Left forelimb (tissue), 1 donor: ENCODE data around the gene MSMP.

ENCODE experiments used
- DNase-seq: peaks from one replicate; pipeline ENCODE4 v3.0.0-alpha.2; 2018; ENCODE audit warnings: low spot score

The MSMP gene, protein sequence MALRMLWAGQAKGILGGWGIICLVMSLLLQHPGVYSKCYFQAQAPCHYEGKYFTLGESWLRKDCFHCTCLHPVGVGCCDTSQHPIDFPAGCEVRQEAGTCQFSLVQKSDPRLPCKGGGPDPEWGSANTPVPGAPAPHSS

DNA sequence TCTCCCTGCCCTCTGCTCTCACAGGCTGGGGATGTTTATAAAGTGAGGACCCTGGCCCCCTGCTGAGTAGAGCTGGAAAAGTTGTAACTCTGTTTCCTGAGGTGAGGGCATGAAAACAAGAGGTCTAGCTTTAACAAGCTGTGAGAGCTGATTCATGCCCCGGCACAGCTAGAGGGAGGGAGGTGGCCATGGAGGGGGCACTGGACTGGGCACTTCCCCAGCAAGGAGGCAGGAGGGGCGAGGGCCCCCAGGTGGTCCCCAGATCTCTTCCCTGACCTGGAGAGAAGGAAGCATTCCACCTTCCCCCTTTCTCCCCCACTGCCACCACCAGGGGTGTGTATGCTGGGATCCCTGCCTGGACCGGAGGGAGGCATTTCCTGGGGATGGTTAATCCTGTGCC is at the start of gene MSMP:
MSMP (minus strand) TSS at position 13 of the 400 bp plus-strand sequence. CDS start 147 bp downstream, outside the sequence.
- no peak for DNase-seq

DNA sequence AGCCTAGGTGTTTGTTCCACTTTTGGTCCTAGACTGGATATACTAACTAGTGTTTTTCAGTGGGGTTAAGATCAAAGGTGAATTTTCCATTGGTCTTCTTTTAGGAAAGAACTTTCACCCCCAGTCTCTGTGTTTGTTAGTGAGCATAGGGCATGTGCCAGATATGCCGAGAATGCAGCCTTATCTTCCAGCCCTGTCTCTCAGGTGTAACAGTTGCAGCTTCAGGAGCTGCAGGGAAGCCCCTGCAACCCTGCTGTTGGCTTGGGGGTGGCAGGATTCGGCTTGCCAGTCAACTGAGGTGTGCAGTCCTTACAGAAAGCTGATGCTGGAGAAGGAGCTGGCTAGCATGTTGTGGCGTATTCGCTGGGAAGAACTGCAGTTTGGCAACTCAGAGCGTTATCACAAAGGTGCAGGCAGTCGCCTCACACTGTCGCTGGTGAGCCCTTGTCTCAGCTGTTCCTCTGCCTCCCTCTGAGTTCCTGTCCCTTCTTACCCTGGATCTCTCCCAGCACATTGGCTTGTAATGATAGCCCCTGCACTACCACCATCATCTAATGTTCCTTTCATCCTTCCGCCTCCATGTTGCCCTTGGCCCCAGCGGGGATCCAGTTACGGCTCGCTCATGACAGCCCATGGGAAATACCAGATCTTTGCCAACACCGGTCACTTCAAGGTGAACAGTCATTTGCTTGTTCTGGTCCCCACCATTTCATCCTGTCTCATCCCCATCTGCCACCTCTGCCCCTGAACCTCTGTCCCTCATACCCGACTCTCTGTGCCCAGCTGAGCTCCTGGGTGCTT is 47.5 kb upstream of the MSMP start:
- DNase-seq: no peak

DNA sequence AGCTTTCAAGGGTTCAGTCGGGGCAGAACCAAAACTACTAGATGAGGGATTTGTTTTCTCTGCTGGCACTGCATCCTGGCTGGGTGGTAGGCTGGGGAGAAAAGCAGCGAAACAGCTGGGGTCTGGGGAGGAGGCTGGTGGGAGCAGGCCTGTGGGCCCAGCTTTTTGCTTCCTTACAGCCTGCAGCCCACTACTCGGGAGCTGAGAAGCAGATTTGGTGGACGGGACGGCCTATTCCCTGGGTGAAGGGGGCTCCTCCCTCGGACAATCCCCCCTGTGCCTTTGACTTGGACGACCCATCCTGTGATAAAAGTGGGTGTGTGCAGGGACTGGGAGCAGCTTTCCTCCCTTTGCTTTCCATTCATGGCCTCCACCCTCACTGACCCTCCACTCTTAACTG is 46.5 kb upstream of the MSMP start:
- DNase-seq: no peak

DNA sequence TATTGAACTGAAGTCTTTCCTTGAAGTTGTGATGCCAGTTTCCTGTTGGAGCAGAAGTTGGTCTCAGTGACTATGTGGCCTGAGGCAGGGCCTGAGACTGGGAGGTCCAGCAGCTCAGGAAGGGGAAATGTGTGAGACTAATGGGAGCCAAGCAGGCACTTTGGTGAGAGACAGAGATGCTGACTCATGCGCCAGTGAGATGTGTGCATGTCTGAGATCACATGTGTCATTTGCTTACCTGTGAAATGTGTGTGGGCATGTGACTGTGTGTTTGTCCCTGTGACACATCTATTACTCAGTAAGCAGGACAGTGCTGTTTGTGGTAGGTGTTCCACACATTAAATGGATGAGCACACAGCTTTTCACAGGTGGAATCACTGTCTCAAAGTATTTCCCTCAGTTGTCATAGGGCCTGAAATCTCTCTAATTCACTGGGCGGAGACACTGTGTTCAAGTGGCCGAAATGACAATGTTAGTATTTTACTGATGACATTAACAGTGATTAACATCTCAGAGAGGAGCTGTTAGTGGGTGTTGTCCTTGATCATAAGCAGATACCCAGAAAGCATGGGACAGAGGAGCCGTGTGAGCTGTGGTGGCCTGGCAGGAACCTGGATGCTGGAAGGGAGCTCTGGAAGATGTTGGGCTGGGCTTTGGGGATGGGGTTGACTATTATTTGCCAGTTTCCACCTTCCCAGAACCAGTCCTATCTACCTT is 44.7 kb upstream of the MSMP start:
- no peak for DNase-seq

DNA sequence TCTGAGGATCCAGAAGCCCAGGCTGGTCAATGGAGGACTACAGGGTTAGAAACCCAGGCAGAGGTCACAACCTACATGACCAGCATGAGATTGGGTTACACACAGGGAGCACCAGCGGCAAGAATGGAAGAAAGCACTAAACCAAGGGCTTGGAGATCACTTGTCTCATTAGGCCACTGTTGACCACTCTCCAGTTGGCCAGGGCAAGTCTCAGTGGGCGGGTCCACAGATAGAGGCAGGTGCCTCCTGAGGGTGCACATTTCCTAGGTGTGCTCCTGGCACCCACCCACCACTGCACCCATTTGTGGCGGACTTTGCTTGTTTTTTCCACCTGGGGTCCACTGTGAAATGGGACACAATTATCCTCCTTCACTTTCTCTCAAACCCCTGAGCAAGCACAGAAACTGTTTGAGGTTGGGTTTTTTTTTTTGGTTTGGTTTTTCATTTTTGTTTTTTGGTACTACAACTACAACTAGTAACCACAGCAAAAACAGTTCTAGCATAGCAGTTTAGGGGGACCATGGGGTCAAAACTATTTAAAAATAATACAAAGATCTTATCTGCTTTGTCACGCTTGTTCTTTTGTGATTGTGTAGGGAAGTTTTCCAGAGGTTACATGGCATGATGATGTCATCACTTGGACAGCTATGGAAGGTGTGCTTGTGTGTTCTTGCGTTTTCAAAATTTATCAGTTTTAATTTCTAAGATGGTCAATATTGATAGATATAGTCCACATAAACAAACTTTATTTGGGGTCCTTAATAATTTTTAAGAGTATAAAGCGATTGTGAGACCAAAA is 43.4 kb upstream of the MSMP start:
- no peak for DNase-seq

DNA sequence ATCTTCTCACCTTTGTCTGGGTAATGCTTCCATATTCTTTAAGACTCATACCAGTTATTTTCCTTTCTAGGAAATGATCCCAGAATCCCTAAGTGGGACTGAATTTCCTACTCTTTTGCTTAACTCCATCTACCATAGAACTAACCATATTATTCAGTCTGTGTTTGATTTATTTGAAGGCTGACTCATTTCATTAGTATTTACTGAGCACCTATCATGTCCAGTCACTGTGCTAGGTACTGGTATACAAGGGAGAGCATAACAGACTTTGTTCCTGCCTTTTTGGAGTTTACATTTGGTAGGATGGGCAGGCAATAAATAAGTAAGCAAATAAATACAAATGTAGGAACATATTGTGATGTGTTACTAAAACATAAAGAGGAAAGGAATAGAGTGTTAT is 41.6 kb upstream of the MSMP start:
- no peak for DNase-seq

DNA sequence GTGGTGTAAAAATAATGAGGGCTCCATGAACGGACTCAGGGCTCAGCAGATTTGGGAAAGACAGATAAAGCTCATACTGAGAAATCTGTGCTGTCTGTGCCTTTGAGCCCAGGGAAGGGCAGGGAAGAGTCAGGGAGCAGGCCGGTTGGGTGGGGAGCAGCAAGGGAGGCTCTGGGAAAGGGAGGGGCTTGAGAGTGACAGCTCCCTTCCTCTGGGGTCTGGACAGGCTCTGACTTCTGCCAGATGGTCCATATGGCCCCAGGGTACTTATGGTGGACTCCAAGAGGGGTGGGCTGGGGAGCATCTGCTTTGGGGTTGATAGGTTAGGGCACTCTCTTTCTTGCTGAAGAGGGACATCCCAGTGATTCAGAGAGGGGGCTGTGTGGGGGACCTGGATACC is 39.4 kb upstream of the MSMP start:
- DNase-seq: no peak

DNA sequence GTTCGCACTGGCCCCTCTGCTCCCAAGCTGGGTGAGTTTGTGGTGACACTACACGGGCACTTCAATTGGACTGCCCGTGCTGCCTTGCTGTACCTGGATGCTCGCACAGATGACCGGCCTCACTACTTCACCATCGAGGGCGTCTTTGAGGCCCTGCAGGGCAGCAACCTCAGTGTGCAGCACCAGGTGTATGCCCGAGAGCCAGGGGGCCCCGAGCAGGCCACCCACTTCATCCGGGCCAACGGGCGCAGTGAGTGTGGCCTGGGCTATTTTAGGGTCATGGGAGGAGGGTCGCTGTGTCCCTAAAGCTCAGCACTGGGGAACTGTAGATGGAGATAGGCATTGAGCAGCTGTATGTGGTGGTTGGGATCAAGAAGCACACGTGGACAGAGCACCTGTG is 38.8 kb upstream of the MSMP start:
- DNase-seq: no peak

DNA sequence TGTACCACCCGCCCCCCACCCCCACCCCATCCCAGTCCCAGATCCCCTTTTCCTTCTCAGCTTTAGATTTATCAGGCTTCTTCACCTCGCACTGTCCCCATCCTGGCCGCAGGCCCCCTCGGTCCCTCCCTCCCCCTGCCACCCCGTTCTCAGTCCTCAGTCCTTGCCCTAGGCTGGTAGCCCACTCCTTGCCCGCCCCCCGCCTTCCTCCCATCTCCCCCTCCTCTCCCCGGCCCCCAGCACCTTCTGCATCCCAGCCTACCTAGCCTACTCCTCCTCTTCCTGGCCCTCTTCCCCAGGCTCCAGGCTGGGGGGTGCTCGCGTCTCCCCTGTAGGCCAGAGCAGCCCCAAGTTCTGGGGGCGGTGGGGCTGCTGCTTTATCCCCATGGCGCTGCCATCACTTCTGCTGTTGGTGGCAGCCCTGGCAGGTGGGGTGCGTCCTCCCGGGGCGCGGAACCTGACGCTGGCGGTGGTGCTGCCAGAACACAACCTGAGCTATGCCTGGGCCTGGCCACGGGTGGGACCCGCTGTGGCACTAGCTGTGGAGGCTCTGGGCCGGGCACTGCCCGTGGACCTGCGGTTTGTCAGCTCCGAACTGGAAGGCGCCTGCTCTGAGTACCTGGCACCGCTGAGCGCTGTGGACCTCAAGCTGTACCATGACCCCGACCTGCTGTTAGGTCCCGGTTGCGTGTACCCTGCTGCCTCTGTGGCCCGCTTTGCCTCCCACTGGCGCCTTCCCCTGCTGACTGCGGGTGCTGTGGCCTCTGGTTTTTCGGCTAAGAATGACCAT is 38.1 kb upstream of the MSMP start:
- no peak for DNase-seq

DNA sequence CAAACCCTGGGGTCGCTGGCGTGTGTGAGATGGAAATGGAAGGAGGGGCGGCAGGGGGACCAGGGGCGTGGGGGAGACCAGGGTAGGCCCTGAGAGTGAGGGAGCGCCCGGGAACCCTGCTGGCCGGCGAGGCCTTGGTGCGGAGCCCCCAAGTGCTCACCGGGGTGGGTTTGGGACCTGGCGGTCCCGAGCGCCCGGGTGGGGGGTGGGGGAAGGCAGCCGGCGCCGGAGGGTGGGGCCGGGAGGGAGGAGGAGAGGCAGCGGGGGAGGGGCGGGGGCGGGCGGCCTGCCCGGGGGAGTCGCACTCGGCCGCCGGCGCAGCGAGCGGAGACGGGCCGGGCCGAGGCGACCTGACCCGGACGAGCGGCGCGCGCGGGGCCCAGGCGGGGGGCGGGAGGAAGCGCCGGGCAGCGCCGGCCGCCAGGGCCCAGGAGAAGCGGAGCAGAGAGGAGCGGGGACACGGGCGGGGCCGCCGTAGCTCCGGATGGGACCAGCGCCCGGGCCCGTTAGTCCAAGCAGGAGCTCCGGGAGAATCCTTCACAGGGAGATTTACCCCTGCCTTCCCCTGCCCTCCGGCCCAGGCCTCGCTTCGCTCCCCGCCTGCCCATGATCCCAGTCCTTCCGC is 37.3 kb upstream of the MSMP start, which contains the start of gene NPR2:
NPR2 (plus strand) TSS at position 295 of the 625 bp plus-strand sequence. CDS start 818 bp downstream, outside the sequence.
- DNase-seq: peak; percentile 77

DNA sequence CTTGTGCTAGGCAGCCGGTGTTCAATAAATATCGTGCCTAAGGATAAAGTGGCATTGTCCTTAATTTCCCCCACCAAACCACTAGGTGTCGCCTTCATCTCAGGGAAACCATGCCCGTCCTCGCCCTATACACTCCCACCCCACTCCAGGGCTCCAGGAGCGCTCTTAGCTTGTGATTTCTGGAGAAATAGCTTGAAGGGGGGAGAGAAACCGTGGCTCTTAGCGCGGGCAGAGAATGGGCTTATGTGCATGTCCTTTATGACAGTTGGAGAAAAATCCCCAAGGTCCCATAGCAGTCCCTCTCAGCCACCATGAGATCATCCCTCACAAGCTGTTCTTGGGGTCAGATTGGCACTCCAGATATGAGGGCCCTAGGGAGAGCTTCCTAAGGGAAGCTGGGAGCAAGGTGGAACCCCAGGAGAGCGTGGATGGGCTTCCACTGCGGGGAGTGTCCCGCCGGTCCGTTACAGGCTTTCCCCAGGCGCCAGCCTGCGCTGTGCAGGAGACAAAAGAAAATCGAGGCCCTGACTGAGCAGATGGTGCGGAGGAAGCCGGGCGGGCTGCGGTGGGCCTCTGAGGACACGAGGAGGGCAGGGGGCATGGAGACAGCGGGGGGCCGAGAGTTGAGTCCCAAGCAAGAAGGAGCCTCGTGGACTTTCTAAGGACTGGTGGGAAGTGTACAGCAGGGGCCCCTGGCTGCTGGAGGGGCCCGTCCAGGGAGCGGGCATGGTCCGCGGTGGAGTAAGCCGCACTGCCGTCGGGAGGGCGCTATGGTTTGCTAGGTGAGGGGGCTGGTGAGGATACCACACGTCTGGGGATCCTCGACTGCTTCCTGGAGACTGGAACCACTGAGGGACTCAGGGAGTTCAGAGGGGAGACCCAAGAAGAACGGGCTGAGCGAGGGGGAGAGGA is 36.6 kb upstream of the MSMP start:
- peak; percentile 81 for DNase-seq

DNA sequence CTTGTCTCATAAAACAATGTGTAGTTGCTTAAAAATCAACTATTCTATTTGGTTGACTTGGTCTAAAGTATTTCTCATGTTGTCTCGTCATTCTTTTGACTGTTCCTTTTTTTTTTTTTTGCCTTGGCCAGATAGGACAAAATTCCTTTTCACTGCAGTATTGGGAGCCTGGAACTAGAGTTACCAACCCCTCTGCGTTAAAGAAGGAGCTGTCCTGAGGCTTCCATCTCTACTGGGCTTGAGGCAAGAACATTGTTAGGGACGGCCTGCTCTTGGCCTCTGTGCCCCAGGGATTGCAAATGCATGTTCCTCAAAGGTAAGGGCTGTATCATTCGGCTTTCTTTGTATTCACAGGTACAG is 35.9 kb upstream of the MSMP start:
- DNase-seq: no peak

DNA sequence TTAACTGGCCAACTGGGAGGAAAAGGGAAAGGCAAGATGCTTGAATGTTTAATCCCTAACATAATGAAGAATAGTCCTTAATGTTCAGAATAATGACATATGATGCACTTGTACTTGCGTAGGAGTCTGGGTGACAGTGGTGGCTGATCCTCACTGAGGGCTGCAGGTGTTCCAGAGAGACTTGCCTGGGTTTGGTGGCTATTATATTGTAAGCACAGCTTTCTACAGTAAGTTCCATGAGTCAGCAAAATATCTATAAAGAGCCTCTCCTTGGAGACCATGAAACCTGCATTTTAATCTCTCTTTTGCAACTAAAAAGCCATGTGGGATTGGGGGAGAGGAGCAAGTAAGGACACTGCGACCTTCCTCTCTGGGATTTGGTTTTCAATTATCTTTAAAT is 35.5 kb upstream of the MSMP start:
- no peak for DNase-seq

DNA sequence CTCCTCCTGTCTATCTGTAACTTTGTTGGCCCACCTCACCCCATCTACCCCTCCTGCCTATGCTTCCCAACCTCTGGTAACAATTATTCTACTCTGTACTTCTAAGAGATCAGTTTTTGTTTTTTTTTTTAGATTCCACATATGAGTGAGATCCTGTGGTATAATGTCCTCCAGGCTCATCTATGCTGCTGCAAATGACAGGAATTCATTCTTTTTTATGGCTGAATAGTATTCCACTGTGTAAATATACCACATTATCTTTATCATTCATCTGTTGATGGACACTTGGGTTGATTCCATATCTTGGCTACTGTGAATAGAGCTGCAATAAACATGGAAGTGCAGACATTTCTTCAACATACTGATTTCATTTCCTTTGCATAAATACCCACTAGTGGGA is 29.3 kb upstream of the MSMP start:
- no peak for DNase-seq

DNA sequence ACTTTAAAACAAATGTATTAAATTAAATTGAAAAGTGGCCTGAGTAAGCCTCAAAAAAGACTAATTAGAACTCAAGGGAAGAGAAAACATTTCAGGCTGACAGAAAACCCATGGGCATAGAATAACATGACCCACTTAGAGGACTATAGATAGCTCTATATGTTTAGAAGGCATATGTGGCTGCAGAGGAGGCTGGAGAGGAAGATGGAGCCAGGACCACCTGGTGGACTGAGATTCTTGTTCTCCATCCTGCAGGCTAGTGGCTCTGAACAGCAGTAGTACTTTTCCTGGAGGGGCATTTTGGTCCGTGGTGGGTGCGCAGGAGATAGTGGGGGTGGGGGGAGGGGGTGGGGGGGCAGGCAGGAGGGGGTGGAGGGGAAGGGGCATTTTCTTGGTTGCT is 27.0 kb upstream of the MSMP start:
- no peak for DNase-seq

DNA sequence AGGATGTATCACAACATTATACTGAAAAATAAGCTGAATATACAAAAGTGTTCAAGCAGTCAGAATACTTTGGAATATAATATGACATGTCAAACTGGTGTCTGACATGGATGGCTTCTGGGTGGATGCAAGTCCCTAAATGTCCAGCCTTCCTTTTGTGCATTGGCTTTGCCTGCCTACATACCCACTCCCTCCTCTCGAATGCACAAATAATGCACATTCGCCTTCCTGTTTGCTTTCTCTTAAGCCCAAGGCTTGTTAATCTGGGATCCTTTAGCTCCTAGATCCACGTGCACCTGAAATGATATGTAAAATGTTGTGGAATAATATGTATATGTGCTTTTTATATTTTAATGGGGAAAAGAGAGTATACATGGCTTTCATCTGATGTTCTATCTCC is 24.4 kb upstream of the MSMP start:
- no peak for DNase-seq

DNA sequence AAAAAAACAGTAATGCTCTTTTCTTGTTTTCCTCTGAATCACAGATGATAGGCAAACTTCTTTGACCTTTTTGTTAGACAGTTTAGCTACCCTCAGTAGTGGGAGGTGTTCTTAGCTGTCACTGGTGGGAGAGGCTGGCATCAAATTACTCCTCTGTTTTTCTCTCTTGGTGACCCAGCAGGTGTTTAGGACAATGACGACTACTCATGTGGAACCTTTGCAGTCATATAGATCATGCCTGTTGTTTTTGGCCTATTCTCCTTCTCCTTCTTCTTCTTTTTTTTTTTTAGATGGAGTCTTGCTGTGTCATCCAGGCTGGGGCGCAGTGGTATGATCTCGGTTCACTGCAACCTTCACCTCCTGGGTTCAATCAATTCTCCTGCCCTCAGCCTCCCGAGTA is 21.9 kb upstream of the MSMP start:
- DNase-seq: no peak

DNA sequence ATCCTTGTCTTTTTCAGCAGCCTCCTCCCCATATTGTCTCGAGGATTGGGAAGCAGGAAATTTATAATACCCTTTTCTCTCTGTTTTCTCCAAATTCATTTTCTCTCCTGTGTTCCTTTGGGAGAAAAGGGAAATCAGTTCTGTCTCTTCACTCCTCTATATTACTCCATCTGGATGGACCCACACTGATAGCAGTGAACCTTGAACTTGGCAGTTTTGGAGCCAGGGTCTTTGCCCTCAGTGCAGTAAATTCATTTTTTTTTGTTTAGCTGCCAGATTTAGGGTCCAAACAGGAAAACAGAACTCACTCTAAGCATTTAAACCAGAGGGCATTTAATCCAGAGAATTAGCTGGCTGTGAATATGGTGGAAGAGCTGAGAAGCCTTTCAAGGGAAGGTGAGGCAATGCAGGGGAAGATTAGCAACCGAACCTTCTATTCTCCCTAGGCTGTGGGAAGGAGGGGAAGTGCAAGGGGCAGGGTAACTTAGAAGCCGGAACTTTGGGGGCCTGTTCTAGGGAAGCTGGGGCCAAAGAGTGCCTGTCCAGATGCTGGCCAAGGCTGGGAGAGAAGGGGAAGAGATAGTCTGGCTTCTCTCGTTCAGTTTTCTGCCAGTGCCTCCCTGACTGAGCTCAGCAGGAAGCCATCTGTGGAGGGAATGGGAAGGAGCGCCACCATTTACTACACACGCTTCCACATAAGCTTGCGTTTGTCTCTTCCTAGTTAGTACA is 21.0 kb upstream of the MSMP start:
- no peak for DNase-seq

DNA sequence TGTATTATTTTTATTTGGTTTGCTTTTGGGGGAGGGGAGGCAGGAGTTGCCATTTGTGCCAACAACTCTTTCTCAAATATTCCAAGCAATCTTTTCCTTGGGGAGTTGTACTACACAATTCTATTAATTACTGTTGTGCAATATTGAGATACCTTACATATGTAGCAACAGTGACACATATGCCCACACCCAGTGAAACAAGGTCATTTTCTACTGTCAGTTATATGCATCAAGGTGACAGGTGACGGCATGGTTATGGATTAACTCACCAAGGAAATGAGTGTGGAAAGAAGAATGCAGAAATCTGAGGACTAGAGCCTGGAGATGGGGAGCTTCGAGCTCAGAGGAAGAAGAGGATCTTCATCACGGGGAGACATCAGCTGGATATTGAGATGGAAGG is 17.9 kb upstream of the MSMP start:
- DNase-seq: no peak
